LNCAP (cell line): ENCODE data around the gene RPTOR.

Source experiments
- CTCF ChIP-seq: fragments of 450-650 bp; IDR thresholded peaks from 2 replicates; pipeline ENCODE4 v1.5.1; 2017; ENCODE audit warnings: mild to moderate bottlenecking

RPTOR gene

GRCh38 chr17:80527016-80527645 is 17.5 kb upstream of the RPTOR start:
- no peak for TF ChIP-seq CTCF

- TF ChIP-seq CTCF: no peak
Observed at GRCh38 chr17:80528536-80528935, 16.1 kb upstream of the RPTOR start.

- TF ChIP-seq CTCF: no peak
Observed at GRCh38 chr17:80529104-80529903, 15.3 kb upstream of the RPTOR start.

GRCh38 chr17:80529904-80530292 is 14.7 kb upstream of the RPTOR start:
- no peak for TF ChIP-seq CTCF

- no peak for TF ChIP-seq CTCF
Observed at GRCh38 chr17:80531400-80531799, 13.2 kb upstream of the RPTOR start.

GRCh38 chr17:80538484-80538883 is 6.2 kb upstream of the RPTOR start:
- no peak for TF ChIP-seq CTCF

GRCh38 chr17:80539022-80539641 is 5.5 kb upstream of the RPTOR start:
- no peak for TF ChIP-seq CTCF
